RCC 7860 (cell line): ENCODE measurements around the gene SLC4A2.

ENCODE experiments used
- DNase-seq: peaks from one replicate; pipeline ENCODE4 v3.0.0-alpha.2; 2015; ENCODE audit warnings: low spot score
- FAIRE-seq: peaks from 2 replicates; lab custom pipeline; 2012; peaks lifted over from hg19 to GRCh38; lab: Jason Lieb, UNC

Gene SLC4A2

GRCh38 chr7:151062399-151063211, 3.2 kb downstream of the SLC4A2 start:
- peak; percentile 64 for FAIRE-seq
- DNase-seq = peak; percentile 96

GRCh38 chr7:151063212-151063561, 3.8 kb downstream of the SLC4A2 start:
- peak; percentile 44 for DNase-seq
- FAIRE-seq = no peak

- FAIRE-seq (no peak), DNase-seq (no peak)
These were observed 5.1 kb downstream of the SLC4A2 start for GRCh38 chr7:151064454-151064853.

GRCh38 chr7:151064993-151065392, 5.6 kb downstream of the SLC4A2 start:
- FAIRE-seq = no peak
- no peak for DNase-seq

- FAIRE-seq (no peak), DNase-seq (no peak)
These were observed 6.1 kb downstream of the SLC4A2 start for GRCh38 chr7:151065516-151065915.

GRCh38 chr7:151066273-151066974, 7.0 kb downstream of the SLC4A2 start:
- no peak for DNase-seq

GRCh38 chr7:151068069-151068773, 8.8 kb downstream of the SLC4A2 start:
- DNase-seq = no peak
- FAIRE-seq = no peak

More at GRCh38 chr7:151066273-151066974, 7.0 kb downstream of the SLC4A2 start:
- no peak for FAIRE-seq

GRCh38 chr7:151069841-151070573, 10.6 kb downstream of the SLC4A2 start:
- FAIRE-seq = no peak
- DNase-seq = no peak

GRCh38 chr7:151070574-151070960, 11.2 kb downstream of the SLC4A2 start:
- FAIRE-seq (no peak), DNase-seq (no peak)

GRCh38 chr7:151071032-151071866, 11.9 kb downstream of the SLC4A2 start:
- no peak for DNase-seq
- FAIRE-seq = no peak

GRCh38 chr7:151073990-151074389, 14.6 kb downstream of the SLC4A2 start:
- no peak for FAIRE-seq
- DNase-seq = no peak

- FAIRE-seq (no peak), DNase-seq (no peak)
These were observed 15.7 kb downstream of the SLC4A2 start for GRCh38 chr7:151074817-151075661.

GRCh38 chr7:151075662-151075971, 16.2 kb downstream of the SLC4A2 start:
- no peak for FAIRE-seq
- no peak for DNase-seq

- no peak for DNase-seq
- no peak for FAIRE-seq
These were observed 16.6 kb downstream of the SLC4A2 start for GRCh38 chr7:151075978-151076426.

GRCh38 chr7:151076863-151077704, 17.7 kb downstream of the SLC4A2 start:
- no peak for FAIRE-seq
- no peak for DNase-seq

GRCh38 chr7:151077705-151078232, 18.4 kb downstream of the SLC4A2 start:
- FAIRE-seq (no peak), DNase-seq (no peak)

GRCh38 chr7:151078233-151079040, 19.0 kb downstream of the SLC4A2 start:
- DNase-seq (no peak), FAIRE-seq (no peak)
